Neural progenitor cell (in vitro differentiated cells): ENCODE results near the gene RAVER2.

ENCODE experiments used
- CTCF ChIP-seq: fragments of 200-600 bp; sonication (generic); IDR thresholded peaks from 2 replicates; pipeline ENCODE4 v1.5.1; 2017; ENCODE audit warnings: antibody characterized with exemption, mild to moderate bottlenecking
- EZH2 ChIP-seq: fragments of 200-600 bp; sonication (generic); IDR thresholded peaks from 2 replicates; pipeline ENCODE4 v1.6.1; 2017; ENCODE audit warnings: antibody characterized with exemption, mild to moderate bottlenecking, moderate library complexity
- EZH2phosphoT487 ChIP-seq: fragments of 200-600 bp; sonication (generic); IDR thresholded peaks from 2 replicates; pipeline ENCODE4 v1.6.1; 2017; ENCODE audit warnings: antibody characterized with exemption

- no peak for TF ChIP-seq CTCF
- TF ChIP-seq EZH2, result no peak
- no peak for TF ChIP-seq EZH2phosphoT487
Measured at GRCh38 chr1:64834734-64835133, 89.9 kb downstream of the RAVER2 start.
